ENCODE measurements around the gene GPR85. TPM values are rescaled to one million over a fixed set of nuclear protein-coding genes. Genes with fewer than 3 reads are reported as not detected.

GPR85 gene
- total RNA-seq, 1 experiment from 2014 or later: 0.61 TPM

DNA sequence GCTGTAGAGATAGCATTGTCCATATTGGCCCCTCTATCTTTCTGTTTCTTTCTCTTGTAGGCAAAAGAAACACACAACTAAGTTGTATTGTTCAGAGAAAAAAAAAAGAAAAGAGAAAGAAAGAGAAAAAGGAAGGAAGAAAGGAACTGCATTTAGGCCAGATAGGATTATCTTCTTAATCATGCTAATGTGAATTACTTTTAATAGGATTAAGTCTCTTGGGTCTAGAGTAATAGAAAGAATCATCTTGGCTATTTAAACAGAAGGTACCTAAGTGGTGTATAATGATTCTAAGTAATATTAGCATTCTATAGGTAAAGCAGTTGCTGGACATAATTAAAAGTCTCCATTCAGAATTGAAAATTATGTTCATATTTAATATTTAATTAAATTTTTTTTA, 42.2 kb downstream of the GPR85 start:
- BruUV-seq (replicated peaks): no TSS peak
- H3K4me1 Mint-ChIP-seq (ENCODE audit: insufficient read depth, unreplicated experiment): no peaks in the 10 kb centered on the region

DNA sequence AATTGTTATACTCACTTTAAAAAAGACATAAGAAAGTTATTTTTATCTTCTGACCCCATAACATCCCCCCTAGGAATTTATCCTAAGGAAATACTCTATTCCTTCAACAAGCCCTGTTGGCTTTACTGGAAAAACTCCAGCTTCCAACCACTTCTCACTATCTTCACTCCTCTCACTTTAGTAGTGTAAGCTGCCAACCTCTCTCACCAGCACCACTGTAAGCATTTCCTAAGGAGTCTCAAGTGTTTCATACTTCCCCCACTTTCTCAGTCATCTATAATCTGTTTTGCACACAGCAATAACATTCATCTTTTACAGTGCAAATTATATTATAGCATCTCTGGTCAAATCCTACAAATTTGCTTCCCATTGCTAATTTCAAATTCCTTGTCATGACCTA, 45.8 kb downstream of the GPR85 start:
- intact Hi-C loops (cut with micrococcal nuclease): no loop called here
- H3K9me3 Mint-ChIP-seq (ENCODE audit: unreplicated experiment): peaks cover 8% of the 10 kb centered on the region
- no peak overlapping the region for H3K27ac Mint-ChIP-seq (ENCODE audit: low read depth, unreplicated experiment)
- ChIA-PET POLR2A (no interaction called here), CTCF (no interaction called here)
- DNase-seq (ENCODE audit: unreplicated experiment): no peak
- H3K27me3 Mint-ChIP-seq (ENCODE audit: insufficient read depth, unreplicated experiment): no peaks in the 10 kb centered on the region
- H3K36me3 Mint-ChIP-seq (ENCODE audit: insufficient read depth, unreplicated experiment): no peaks in the 10 kb centered on the region
- no peak overlapping the region for H3K4me3 Mint-ChIP-seq (ENCODE audit: unreplicated experiment)
- H3K4me1 Mint-ChIP-seq (ENCODE audit: insufficient read depth, unreplicated experiment): no peaks in the 10 kb centered on the region
- TF ChIP-seq CTCF (IDR thresholded peaks at IDR 0.05; ENCODE audit: unreplicated experiment): no peak
- no TSS peak for BruUV-seq (replicated peaks)

More for the DNA sequence above, 42.2 kb downstream of the GPR85 start:
- Mint-ChIP-seq H3K9me3 (ENCODE audit: unreplicated experiment) (peaks cover 8% of the 10 kb centered on the region), H3K4me3 (ENCODE audit: unreplicated experiment) (no peak overlapping the region), H3K27ac (ENCODE audit: low read depth, unreplicated experiment) (no peak overlapping the region), H3K36me3 (ENCODE audit: insufficient read depth, unreplicated experiment) (no peaks in the 10 kb centered on the region), H3K27me3 (ENCODE audit: insufficient read depth, unreplicated experiment) (no peaks in the 10 kb centered on the region)
- ChIA-PET POLR2A (no interaction called here), CTCF (no interaction called here)
- intact Hi-C loops (cut with micrococcal nuclease): no loop called here
- DNase-seq (ENCODE audit: unreplicated experiment): no peak
- TF ChIP-seq CTCF (IDR thresholded peaks at IDR 0.05; ENCODE audit: unreplicated experiment): no peak

DNA sequence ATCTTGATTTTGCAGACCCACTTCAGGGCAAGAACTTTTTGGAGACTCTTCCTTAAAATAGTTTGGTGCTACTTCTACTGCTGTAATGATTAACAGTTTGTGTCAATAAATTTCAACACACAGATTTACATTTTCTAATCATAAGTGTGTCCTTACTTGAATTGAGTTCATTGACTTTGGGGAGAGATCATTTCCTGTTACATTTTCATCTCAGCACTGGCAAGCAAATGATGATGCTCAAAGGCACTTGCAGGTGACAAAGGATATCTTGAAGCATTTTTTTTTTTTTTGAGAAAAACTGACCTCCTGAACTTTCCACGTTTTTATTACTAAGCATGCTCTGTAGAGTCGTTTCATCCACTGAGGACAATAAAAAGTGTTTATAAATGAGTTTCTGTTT, 52.7 kb downstream of the GPR85 start:
- no peak for TF ChIP-seq CTCF (IDR thresholded peaks at IDR 0.05; ENCODE audit: unreplicated experiment)
- Mint-ChIP-seq H3K36me3 (ENCODE audit: insufficient read depth, unreplicated experiment) (no peaks in the 10 kb centered on the region), H3K27me3 (ENCODE audit: insufficient read depth, unreplicated experiment) (no peaks in the 10 kb centered on the region), H3K27ac (ENCODE audit: low read depth, unreplicated experiment) (no peak overlapping the region), H3K4me1 (ENCODE audit: insufficient read depth, unreplicated experiment) (no peaks in the 10 kb centered on the region), H3K9me3 (ENCODE audit: unreplicated experiment) (no peaks in the 10 kb centered on the region), H3K4me3 (ENCODE audit: unreplicated experiment) (no peak overlapping the region)
- intact Hi-C loops (cut with micrococcal nuclease): no loop called here
- DNase-seq (ENCODE audit: unreplicated experiment): no peak
- POLR2A ChIA-PET: no interaction called here
- CTCF ChIA-PET: no interaction called here
- BruUV-seq (replicated peaks): no TSS peak

Other genes with a start within 250 kb of the GPR85 start
- gene SMIM30, start 31.7 kb upstream of the GPR85 start, total RNA-seq (2022): 32.3 and 37.4 TPM in 2 replicates

Measured in MCF 10A (cell line).